ENCODE measurements around the gene SYT5.
A peak's percentile ranks its signal among the peaks of the same experiment; 100 is the strongest.
"Not testable (repeated sequence)": the region's sequence is repeated elsewhere in the genome, so short reads cannot be mapped to it uniquely, and the experiment has no call there.

SYT5 gene

GRCh38 chr19:55179606-55180484, at the start of gene SYT5:
Gene SYT5 (minus strand): TSS chr19:55180289. CDS start chr19:55179041, 1,248 bp downstream.
- no peak for DNase-seq

DNA sequence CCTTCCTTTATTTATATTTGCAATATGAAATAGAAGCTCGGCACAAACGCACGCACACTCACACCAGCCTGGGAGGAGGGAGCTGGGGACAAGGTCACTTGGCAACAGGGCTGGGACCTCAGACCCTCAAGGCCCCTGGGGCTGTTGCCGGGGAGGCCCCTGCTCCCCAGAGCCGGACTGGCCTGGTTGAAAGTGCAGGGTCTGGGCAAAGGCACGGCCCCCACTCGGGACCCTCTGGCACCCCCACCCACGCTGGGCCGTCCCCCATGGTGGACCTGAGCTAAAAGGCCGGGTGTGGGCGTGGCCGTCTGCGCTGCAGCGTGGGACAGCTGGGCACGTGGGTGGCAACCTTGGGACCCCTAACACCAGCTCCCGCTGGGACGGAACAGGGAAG, 49.7 kb upstream of the SYT5 start:
- no peak for DNase-seq

DNA sequence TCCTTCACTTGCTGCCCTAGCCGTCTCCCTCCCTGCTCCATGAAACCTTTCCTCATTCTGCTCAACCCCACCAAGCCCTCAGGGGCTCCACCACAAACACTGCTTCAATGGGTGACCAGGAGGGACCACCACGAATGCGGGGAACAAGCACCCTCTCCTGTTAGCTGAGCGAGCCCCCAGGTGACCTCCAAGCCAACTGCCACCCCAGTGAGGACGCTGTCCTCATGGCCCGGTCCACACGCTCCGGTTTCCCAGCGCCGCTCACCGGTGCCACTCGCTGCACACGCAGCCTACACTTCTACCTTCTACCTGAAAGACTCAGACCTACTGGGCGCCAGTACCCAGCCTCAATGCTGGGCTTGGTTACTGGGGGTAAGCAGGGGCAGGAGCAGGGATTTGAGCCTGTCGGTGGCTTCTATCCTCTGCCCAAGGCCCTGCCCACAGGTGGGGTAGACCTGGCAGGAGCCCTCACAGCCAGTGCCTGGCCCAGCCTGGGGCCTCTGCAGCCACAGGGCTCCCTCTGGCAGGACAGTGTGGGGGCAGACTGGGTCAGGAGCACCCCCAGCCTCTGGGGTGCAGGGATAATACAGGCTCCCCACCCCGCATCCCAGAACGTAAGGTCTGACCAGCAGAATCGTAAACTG, 49.2 kb upstream of the SYT5 start:
- no peak for DNase-seq

GRCh38 chr19:55228403-55229031, 48.4 kb upstream of the SYT5 start, which contains the start of gene TMEM86B:
Gene TMEM86B (minus strand): TSS chr19:55228763. CDS start chr19:55228741, 22 bp downstream.
- DNase-seq, result no peak

- no peak for DNase-seq
Measured at GRCh38 chr19:55228015-55228391, 47.9 kb upstream of the SYT5 start.

GRCh38 chr19:55227241-55228014, 47.3 kb upstream of the SYT5 start:
- DNase-seq, result no peak

- DNase-seq, result no peak
Measured at GRCh38 chr19:55226788-55227187, 46.7 kb upstream of the SYT5 start.

DNA sequence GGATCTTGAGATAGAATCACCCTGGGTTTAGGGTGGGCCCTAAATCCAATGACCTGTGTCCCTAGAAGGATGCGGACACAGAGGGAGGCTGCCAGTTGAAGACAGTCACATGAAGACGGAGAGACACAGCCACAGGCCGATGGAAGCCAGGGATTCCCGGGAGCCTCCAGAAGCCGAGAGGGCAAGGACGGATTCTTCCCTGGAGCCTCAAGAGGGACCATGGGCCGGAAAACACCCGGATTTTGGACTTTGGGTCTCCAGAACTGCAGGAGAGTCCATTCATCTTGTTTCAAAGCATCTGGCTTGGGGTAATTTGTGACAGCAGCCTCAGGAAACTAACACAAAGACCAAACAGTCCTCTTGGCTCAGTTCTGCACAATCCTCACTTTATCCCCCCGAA, 46.2 kb upstream of the SYT5 start:
- DNase-seq, result no peak

DNA sequence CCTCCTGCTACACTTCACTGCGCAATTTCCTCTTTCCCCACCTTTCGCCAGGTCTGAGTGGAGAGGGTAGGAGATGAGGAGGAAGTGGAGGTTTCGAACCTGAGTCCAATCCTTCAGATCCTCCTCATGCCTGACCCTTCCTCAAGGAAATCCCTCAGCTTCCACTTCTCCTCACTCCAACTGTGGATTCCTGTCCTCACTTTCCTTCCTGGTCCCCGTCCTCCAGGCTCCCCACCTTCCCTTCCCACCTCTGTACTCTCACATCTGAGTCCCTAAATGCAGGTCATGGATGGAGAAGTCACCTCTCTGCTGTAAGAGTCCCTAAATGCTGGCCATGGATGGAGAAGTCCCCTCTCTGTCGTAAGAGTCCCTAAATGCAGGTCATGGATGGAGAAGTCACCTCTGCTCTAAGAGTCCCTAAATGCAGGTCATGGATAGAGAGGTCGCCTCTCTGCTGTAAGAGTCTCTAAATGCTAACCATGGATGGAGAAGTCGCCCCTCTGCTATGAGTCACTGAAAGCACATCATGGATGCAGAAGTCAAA, 45.4 kb upstream of the SYT5 start:
- DNase-seq, result no peak

DNA sequence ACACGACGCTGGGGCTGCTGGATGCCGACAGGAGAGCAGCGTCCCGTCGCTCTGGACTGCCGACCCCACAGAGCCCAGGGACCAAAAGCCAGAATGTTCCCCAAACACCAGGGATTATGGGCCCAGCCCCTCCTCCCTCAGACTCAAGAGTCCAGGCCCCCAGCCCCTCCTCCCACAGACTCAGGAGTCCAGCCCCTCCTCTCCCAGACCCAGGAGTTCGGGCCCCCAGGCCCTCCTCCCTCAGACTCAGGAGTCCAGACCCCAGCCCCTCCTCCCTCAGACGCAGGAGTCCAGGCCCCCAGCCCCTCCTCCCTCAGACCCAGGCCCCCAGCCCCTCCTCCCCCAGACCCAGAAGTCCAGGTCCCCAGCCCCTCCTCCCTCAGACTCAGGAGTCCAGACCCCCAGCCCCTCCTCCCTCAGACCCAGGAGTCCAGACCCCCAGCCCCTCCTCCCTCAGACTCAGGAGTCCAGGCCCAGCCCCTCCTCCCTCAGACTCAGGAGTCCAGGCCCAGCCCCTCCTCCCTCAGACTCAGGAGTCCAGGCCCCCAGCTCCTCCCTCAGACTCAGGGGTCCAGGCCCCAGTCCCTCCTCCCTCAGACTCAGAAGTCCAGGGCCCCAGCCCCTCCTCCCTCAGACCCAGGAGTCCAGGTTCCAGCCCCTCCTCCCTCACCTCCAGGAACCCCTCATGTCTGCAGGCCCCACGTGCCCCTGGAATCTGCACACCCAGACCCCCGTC, 44.8 kb upstream of the SYT5 start:
- DNase-seq, result not testable (repeated sequence)

- DNase-seq, result no peak
Measured at GRCh38 chr19:55224038-55224665, 44.1 kb upstream of the SYT5 start.

DNA sequence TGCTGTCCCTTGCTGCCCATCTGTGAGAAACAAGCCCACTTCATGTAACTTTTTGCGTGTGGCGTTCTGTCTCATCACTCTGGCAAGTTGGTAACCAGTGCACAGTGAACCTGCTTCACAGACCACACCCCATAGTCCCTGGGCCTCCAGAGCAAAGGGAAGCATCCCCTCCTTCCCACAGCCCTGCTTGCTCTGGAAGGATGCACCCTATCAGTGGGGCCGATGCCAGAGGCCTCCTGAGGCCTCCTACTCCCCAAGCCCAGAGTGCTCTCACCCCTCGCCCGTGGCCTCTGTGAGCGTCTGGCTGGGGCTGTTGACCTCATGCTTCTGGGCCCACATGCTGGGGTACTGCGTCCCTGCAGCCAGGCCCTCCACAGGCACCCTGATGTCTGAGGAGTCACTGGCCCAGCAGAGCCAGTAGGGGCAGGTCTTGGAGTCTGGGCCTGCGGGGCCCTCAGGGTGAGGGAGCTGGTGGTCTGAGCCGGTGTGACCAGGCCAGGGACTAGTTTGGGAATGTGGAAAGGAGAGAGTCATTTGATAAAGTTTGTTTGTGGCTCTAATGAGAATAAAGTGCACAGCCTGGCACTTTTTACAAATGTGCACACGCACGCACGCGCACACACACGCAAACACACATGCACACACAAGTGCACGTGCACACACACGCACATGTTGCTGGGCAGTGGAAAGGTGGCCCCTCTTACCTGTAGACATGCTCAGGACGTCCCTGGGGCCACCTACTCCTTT, 43.4 kb upstream of the SYT5 start:
- no peak for DNase-seq

GRCh38 chr19:55220525-55220924, 40.4 kb upstream of the SYT5 start:
- DNase-seq, result no peak

DNA sequence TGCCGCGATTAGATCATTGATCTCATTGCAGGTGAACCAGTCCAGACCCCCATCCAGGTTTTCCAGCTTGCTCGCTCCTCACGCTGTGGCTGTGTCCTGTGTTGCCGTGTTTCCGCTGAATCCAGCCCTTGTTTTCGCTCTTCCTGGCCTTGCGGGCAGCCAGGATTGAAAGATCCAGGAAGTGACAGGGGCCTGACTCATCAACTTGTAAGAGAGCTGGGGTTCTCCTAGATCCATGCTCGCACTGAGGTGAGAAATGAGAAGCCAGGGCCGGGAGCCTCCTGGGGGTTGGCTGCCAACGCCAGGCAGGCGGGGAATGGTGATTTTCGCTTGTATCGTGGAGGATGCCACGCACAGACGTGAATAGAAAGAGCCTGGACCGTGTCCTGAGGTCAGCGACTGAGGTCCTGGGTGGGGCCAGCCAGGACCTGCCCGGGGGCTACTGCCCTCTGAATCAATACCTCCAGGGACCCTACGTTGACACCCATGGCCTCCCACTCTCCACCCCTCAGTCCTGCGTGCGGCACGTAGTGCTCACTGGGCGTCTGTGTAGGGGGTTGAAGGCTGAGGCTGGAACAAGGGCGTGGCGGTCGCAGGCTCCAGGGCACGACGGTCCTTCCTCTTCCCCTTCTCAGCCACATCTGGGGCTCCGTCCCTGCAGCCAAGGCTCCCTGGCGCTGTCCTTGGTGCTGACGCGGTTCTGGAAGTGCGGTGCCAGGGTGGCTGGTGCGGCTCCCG, 36.5 kb upstream of the SYT5 start:
- DNase-seq, result peak; percentile 98

GRCh38 chr19:55213547-55213946, 33.5 kb upstream of the SYT5 start:
- no peak for DNase-seq

GRCh38 chr19:55212447-55212846, 32.4 kb upstream of the SYT5 start:
- no peak for DNase-seq

DNA sequence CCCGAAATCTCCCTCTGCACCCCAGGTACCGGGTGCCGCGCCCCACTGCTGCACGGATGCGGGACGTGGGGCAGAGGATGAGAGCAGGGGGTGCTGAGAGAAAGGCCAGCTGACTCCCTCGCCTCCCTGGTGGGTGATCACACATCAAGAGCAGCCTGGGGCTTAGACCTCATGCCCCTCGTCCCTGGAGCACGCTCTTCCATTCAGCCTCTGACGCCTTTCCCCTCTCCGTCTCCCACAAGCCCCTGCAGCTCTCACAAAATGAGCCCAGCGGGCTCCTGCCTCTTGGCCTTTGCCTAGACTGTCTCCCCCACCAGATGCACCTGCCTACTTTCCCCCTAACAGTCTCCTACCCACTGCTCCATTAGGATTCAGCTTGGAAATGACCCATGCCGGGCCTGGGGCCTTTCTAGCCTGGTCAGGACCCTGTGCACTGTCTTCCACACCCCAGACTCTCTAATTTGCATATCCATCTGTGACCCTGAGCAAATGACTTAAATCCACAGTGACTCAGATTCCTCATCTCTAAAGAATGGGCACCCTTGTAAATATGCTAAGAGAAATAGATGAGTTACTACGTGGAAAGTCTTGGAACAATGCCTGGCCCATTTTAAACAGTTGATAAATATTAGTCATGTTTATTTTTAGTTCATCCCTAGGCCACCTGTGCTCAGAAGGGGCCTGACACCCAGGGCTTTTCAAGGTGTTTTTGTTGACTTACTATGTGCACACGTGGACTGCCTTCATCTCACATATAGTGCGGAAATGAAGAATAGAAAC, 29.8 kb upstream of the SYT5 start:
- peak; percentile 90 for DNase-seq

- DNase-seq, result no peak
Measured at GRCh38 chr19:55208880-55209692, 29.0 kb upstream of the SYT5 start, which contains the start of gene PTPRH. Gene PTPRH (minus strand): TSS chr19:55209501. CDS start chr19:55209433, 68 bp downstream.

Data from amniotic stem cell (primary cell).